ENCODE results near the gene MYF6.

DNA sequence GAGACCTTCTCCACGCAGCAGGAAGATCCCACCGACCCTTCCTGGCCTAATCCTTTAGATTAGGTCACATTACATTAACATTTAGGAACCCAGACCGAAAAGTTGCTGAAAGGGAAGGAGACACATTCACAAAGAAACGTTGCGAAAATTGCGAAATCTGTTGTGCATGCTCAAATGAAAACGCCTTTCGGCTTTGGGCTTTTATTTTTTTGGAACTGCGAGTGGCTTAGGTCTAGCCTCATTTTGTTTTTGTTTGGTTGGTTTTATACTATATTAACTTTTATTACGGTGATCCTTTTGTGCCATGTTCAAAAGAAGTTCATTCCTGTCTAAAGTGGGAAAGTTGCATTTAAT is 1.5 kb downstream of the MYF6 start:
- TF ChIP-seq, protein P1, sequence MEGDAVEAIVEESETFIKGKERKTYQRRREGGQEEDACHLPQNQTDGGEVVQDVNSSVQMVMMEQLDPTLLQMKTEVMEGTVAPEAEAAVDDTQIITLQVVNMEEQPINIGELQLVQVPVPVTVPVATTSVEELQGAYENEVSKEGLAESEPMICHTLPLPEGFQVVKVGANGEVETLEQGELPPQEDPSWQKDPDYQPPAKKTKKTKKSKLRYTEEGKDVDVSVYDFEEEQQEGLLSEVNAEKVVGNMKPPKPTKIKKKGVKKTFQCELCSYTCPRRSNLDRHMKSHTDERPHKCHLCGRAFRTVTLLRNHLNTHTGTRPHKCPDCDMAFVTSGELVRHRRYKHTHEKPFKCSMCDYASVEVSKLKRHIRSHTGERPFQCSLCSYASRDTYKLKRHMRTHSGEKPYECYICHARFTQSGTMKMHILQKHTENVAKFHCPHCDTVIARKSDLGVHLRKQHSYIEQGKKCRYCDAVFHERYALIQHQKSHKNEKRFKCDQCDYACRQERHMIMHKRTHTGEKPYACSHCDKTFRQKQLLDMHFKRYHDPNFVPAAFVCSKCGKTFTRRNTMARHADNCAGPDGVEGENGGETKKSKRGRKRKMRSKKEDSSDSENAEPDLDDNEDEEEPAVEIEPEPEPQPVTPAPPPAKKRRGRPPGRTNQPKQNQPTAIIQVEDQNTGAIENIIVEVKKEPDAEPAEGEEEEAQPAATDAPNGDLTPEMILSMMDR (IDR thresholded peaks at IDR 0.05; ENCODE audit: borderline replicate concordance, extremely low read depth, low read length, poor library complexity, severe bottlenecking) = no peak
- TF ChIP-seq EZH2 (IDR thresholded peaks at IDR 0.05; ENCODE audit: borderline replicate concordance, low read depth, low read length, severe bottlenecking) = no peak
